ENCODE measurements around the gene SUPT20HL1.
"Not testable (repeated sequence)": the region's sequence is repeated elsewhere in the genome, so short reads cannot be mapped to it uniquely, and the experiment has no call there.

Gene SUPT20HL1

GRCh38 chrX:24363432-24364181 is 3.2 kb downstream of the SUPT20HL1 start:
- not testable (repeated sequence) for DNase-seq (ENCODE audit: low read depth)

GRCh38 chrX:24364326-24364725 is 3.9 kb downstream of the SUPT20HL1 start:
- DNase-seq (ENCODE audit: low read depth) = no peak

GRCh38 chrX:24364851-24365538 is 4.6 kb downstream of the SUPT20HL1 start:
- no peak for DNase-seq (ENCODE audit: low read depth)

- DNase-seq (ENCODE audit: low read depth) = not testable (repeated sequence)
These were observed 6.4 kb downstream of the SUPT20HL1 start for GRCh38 chrX:24366762-24367400.

- no peak for DNase-seq (ENCODE audit: low read depth)
These were observed 9.4 kb downstream of the SUPT20HL1 start for GRCh38 chrX:24369816-24370215.

- DNase-seq (ENCODE audit: low read depth) = peak; percentile 2
These were observed 11.0 kb downstream of the SUPT20HL1 start for GRCh38 chrX:24371391-24371972.

GRCh38 chrX:24372021-24372763 is 11.8 kb downstream of the SUPT20HL1 start:
- DNase-seq (ENCODE audit: low read depth) = no peak

- DNase-seq (ENCODE audit: low read depth) = no peak
These were observed 15.2 kb downstream of the SUPT20HL1 start for GRCh38 chrX:24375600-24376131.

GRCh38 chrX:24376403-24376802 is 16.0 kb downstream of the SUPT20HL1 start:
- DNase-seq (ENCODE audit: low read depth) = no peak

- no peak for DNase-seq (ENCODE audit: low read depth)
These were observed 16.8 kb downstream of the SUPT20HL1 start for GRCh38 chrX:24377195-24377594.

GRCh38 chrX:24377911-24378468 is 17.6 kb downstream of the SUPT20HL1 start:
- no peak for DNase-seq (ENCODE audit: low read depth)

GRCh38 chrX:24378706-24379105 is 18.3 kb downstream of the SUPT20HL1 start:
- DNase-seq (ENCODE audit: low read depth) = no peak

- DNase-seq (ENCODE audit: low read depth) = no peak
These were observed 20.1 kb downstream of the SUPT20HL1 start for GRCh38 chrX:24380262-24381187.

- DNase-seq (ENCODE audit: low read depth) = not testable (repeated sequence)
These were observed 21.9 kb downstream of the SUPT20HL1 start for GRCh38 chrX:24382315-24382714.

- DNase-seq (ENCODE audit: low read depth) = no peak
These were observed 27.3 kb downstream of the SUPT20HL1 start for GRCh38 chrX:24387724-24388123.

- no peak for DNase-seq (ENCODE audit: low read depth)
These were observed 30.9 kb downstream of the SUPT20HL1 start for GRCh38 chrX:24391389-24391788.

- no peak for DNase-seq (ENCODE audit: low read depth)
These were observed 31.4 kb downstream of the SUPT20HL1 start for GRCh38 chrX:24391843-24392242.

GRCh38 chrX:24392709-24393108 is 32.3 kb downstream of the SUPT20HL1 start:
- no peak for DNase-seq (ENCODE audit: low read depth)

- no peak for DNase-seq (ENCODE audit: low read depth)
These were observed 35.3 kb downstream of the SUPT20HL1 start for GRCh38 chrX:24395775-24396174.

- no peak for DNase-seq (ENCODE audit: low read depth)
These were observed 35.9 kb downstream of the SUPT20HL1 start for GRCh38 chrX:24396236-24396930.

All from stimulated activated CD8-positive, alpha-beta memory T cell treated with anti-CD3 and anti-CD28 coated beads, Interleukin-12 subunit alpha, Interleukin-12 subunit beta, amount 100 ng/mL, for 4 hours (primary cell).